DND-41 (cell line): ENCODE results near the gene PXK.
A peak's percentile ranks its signal among the peaks of the same experiment; 100 is the strongest.
"Not testable (repeated sequence)": the region's sequence is repeated elsewhere in the genome, so short reads cannot be mapped to it uniquely, and the experiment has no call there.

Experiments
- ATAC-seq: fragments of 200-7000 bp; cut with Tn5 transposase; 3 replicates; pipeline ENCODE4 v1.9.1; 2021; ENCODE audit warnings: low read depth; ENCODE audit not compliant: insufficient read depth
- DNase-seq: peaks from one replicate; pipeline ENCODE4 v3.0.0-alpha.2; 2020
- H2AFZ ChIP-seq: 2 replicates; pipeline ENCODE4 v1.6.0; 2012; ENCODE audit warnings: low read depth, low read length
- H3K27ac ChIP-seq: 2 replicates; pipeline ENCODE4 v1.5.1; 2012; ENCODE audit warnings: low read length, inconsistent platforms
- H3K27me3 ChIP-seq: fragments of 200-600 bp; sonication (generic); 2 replicates; pipeline ENCODE4 v1.6.0; 2012; ENCODE audit warnings: low read length, mild to moderate bottlenecking, inconsistent platforms; ENCODE audit not compliant: insufficient read depth, poor library complexity
- H3K36me3 ChIP-seq: 2 replicates; pipeline ENCODE4 v1.5.1; 2012; ENCODE audit warnings: low read length, inconsistent platforms; ENCODE audit not compliant: insufficient read depth
- H3K4me1 ChIP-seq: 2 replicates; pipeline ENCODE4 v1.5.1; 2012; ENCODE audit warnings: mild to moderate bottlenecking, low read length; ENCODE audit not compliant: insufficient read depth
- H3K4me2 ChIP-seq: 2 replicates; pipeline ENCODE4 v1.6.0; 2012; ENCODE audit warnings: mild to moderate bottlenecking, moderate library complexity, low read length, inconsistent platforms; ENCODE audit not compliant: insufficient read depth
- H3K4me3 ChIP-seq, 2 experiments: fragments of 200-600 bp in 1 of 2; shearing (Covaris generic) in 1 of 2; 2 replicates each; pipeline ENCODE4 v1.5.1; 2012 to 2016; ENCODE audit warnings: inconsistent platforms in 2 of 2, low read length in 2 of 2, mild to moderate bottlenecking in 2 of 2, low read depth in 1 of 2, moderate library complexity in 1 of 2
- H3K79me2 ChIP-seq: 2 replicates; pipeline ENCODE4 v1.6.0; 2012; ENCODE audit warnings: low read length, inconsistent platforms; ENCODE audit not compliant: insufficient read depth
- H3K9ac ChIP-seq: 2 replicates; pipeline ENCODE4 v1.6.0; 2012; ENCODE audit warnings: low read depth, mild to moderate bottlenecking, inconsistent platforms, low read length, moderate library complexity
- H3K9me3 ChIP-seq: 2 replicates; pipeline ENCODE4 v1.5.1; 2012; ENCODE audit warnings: low read length, moderate library complexity, mild to moderate bottlenecking, inconsistent platforms; ENCODE audit not compliant: insufficient read depth, severe bottlenecking
- H4K20me1 ChIP-seq: 2 replicates; pipeline ENCODE4 v1.6.0; 2012; ENCODE audit warnings: low read length; ENCODE audit not compliant: insufficient read depth
- EZH2 ChIP-seq: IDR thresholded peaks from 3 replicates; pipeline ENCODE4 v1.6.1; 2012; ENCODE audit warnings: borderline replicate concordance, low read depth, mild to moderate bottlenecking, moderate library complexity, low read length, inconsistent platforms; ENCODE audit not compliant: severe bottlenecking
- TF ChIP-seq, protein P1 (sequence below): IDR thresholded peaks from 2 replicates; pipeline ENCODE4 v1.5.1; 2012; ENCODE audit warnings: borderline replicate concordance, low read length, moderate library complexity, mild to moderate bottlenecking; ENCODE audit not compliant: poor library complexity, severe bottlenecking; ENCODE audit errors: extremely low read depth

PXK gene

DNA sequence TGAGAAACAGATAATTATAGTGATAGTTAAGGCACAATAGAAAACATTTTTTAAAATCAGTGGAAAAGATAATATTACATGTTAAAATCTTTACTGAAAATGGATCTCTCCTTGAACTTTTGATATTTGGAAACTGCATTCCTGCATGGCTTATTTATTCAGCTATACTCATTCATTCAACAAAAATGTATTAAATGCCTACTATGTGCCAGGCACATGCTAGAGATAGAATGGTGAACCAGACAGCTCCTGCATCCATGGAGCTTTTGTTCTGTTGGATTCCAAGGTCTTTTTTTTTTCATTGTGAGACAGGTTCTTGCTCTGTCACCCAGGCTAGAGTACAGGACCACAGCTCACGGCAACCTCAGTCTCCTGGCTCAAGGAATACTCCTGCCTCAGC lies 4.5 kb downstream of the PXK start:
- Histone ChIP-seq H3K4me2 (peak overlapping the region; percentile 29; the same call in 1 of the 2 replicates), H2AFZ (no peak overlapping the region), H4K20me1 (peaks cover 2% of the 10 kb centered on the region; the same call in 1 of the 2 replicates), H3K27ac (peak overlapping the region; percentile 61), H3K4me3 (no peak overlapping the region; a peak in 1 of 4 replicates), H3K9ac (no peak overlapping the region; the same call in 1 of the 2 replicates), H3K79me2 (peaks cover 93% of the 10 kb centered on the region), H3K4me1 (peaks cover 48% of the 10 kb centered on the region), H3K9me3 (no peaks in the 10 kb centered on the region), H3K36me3 (peaks cover 42% of the 10 kb centered on the region), H3K27me3 (no peaks in the 10 kb centered on the region)
- DNase-seq (no peak), ATAC-seq (no peak)
- TF ChIP-seq, protein P1, sequence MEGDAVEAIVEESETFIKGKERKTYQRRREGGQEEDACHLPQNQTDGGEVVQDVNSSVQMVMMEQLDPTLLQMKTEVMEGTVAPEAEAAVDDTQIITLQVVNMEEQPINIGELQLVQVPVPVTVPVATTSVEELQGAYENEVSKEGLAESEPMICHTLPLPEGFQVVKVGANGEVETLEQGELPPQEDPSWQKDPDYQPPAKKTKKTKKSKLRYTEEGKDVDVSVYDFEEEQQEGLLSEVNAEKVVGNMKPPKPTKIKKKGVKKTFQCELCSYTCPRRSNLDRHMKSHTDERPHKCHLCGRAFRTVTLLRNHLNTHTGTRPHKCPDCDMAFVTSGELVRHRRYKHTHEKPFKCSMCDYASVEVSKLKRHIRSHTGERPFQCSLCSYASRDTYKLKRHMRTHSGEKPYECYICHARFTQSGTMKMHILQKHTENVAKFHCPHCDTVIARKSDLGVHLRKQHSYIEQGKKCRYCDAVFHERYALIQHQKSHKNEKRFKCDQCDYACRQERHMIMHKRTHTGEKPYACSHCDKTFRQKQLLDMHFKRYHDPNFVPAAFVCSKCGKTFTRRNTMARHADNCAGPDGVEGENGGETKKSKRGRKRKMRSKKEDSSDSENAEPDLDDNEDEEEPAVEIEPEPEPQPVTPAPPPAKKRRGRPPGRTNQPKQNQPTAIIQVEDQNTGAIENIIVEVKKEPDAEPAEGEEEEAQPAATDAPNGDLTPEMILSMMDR: no peak
- no peak for TF ChIP-seq EZH2

DNA sequence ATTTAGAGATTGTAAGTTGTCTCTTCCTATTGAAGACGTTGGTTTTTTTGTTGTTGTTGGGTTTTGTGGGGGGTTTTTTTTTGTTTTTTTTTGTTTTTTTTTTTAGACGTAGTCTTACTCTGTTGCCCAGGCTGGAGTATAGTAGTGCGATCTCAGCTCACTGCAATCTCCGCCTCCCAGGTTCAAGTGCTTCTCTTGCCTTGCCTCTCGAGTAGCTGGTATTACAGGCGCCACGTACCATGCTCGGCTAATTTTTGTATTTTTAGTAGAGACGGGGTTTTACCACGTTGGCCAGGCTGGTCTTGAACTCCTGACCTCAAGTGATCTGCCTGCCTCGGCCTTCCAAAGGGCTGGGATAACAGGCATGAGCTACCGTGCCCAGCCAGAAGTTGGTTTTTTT lies 6.5 kb downstream of the PXK start:
- H3K27ac ChIP-seq, DNase-seq, H2AFZ ChIP-seq, H3K4me3 ChIP-seq, H3K4me2 ChIP-seq, H3K9ac ChIP-seq, H4K20me1 ChIP-seq, H3K27me3 ChIP-seq, H3K9me3 ChIP-seq, ATAC-seq: not testable (repeated sequence)
- H3K36me3 ChIP-seq: peaks cover 57% of the 10 kb centered on the region
- H3K79me2 ChIP-seq: peaks cover 98% of the 10 kb centered on the region
- peaks cover 44% of the 10 kb centered on the region for H3K4me1 ChIP-seq

DNA sequence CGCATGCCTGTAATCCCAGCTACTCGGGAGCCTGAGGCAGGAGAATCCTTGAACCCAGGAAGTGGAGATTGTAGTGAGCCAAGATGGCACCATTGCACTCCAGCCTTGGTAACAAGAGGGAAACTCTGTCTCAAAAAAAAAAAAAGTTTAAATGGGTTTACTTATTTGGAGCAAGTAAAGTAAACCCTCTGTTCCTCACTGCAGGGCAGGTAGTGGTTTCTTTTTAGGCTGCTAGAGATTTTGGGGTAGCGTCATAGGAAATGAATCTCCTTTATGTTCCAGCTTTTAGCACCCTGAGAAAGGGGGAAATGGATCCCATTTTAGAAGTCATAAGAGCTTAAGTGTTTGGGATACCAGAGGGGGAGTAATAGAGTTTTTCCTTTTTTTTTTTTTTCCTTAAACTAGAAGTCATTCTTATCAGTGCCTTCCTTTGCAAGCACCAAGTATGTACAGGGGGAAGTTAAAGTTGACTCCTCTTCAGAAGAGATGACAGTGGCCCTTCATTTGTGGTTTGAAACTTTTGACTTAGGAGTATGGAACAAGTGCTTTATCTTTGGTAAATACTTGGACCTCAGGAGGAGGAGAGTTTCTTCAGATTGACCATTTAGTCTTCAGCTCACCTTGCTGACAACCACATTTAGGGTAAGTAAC lies 8.0 kb downstream of the PXK start:
- peak overlapping the region; percentile 59 for H3K27ac ChIP-seq
- H3K4me1 ChIP-seq: peaks cover 36% of the 10 kb centered on the region
- peaks cover 7% of the 10 kb centered on the region; the same call in 1 of the 2 replicates for H4K20me1 ChIP-seq
- DNase-seq (no peak), ATAC-seq (no peak)
- no peak overlapping the region for H2AFZ ChIP-seq
- H3K27me3 ChIP-seq: no peaks in the 10 kb centered on the region
- H3K9me3 ChIP-seq: no peaks in the 10 kb centered on the region
- TF ChIP-seq EZH2: no peak
- TF ChIP-seq, protein P1: no peak
- peaks cover 98% of the 10 kb centered on the region for H3K79me2 ChIP-seq
- no peak overlapping the region for H3K4me2 ChIP-seq
- peaks cover 62% of the 10 kb centered on the region for H3K36me3 ChIP-seq
- no peak overlapping the region for H3K9ac ChIP-seq
- H3K4me3 ChIP-seq: no peak overlapping the region

DNA sequence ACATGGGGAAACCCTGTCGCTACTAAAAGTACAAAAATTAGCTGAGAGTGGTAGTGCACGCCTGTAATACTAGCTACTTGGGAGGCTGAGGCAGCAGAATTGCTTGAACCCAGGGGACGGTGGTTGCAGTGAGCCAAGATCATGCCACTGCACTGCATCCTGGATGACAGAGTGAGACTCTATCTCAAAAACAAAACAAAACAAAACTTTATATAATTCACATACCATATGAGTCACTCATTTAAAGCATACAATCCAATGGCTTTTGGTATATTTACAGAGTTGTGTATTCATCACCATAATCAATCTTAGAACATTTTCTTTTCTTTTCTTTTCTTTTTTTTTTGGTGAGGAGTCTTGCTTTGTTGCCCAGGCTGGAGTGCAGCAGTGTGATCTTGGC lies 8.7 kb downstream of the PXK start:
- DNase-seq: no peak
- Histone ChIP-seq H3K4me3 (no peak overlapping the region), H3K36me3 (peaks cover 69% of the 10 kb centered on the region), H2AFZ (no peak overlapping the region), H3K79me2 (peaks cover 99% of the 10 kb centered on the region), H3K4me1 (peaks cover 37% of the 10 kb centered on the region), H3K27me3 (no peaks in the 10 kb centered on the region), H3K9ac (no peak overlapping the region), H3K9me3 (no peaks in the 10 kb centered on the region), H3K27ac (peak overlapping the region; percentile 33; the same call in 1 of the 2 replicates), H4K20me1 (peaks cover 7% of the 10 kb centered on the region; the same call in 1 of the 2 replicates), H3K4me2 (no peak overlapping the region)
- ATAC-seq: no peak
- TF ChIP-seq, protein P1: no peak
- TF ChIP-seq EZH2: no peak
